ENCODE data around the gene DLX6.

DLX6 gene

DNA sequence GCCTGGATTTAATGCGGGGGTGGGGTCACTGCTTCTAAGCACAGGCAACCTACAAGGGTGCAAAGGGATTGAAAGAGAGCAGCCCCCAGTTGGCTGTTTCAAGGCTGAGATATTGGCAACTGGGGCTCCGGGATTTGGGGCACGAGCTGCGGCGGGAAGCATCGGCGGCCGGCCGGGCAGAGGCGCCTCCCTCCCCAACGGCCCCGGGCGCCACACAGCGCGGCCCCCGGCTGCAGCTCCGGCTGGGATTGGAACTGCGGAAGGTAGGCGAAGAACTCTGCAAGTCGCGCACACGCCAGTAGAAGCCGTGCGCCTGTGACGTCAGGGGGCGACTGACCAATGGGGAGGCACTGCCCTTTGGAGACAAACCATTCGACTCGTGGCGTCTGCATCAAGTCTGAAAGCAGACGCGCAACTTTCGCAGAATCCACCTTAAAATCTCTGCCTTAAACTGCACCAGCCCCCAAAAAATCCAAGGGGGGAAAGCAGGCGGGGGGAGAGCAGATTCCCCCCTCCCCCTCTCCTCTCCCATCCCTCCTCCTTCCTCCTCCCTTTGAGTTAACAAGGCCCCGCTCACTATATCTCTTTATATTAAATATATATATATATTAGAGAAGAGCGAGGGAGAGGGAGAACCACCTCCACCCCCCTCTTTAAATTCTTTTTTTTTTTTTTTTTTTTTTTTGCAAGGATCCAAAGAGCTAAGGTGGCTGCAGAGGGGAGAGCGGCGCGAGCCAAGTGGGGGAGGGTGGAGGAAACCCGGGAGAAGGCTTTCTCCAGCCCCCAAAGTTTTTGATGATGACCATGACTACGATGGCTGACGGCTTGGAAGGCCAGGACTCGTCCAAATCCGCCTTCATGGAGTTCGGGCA lies at the start of gene DLX6:
Gene DLX6 (plus strand): TSS at position 371 of the 872 bp plus-strand sequence. CDS start 425 bp downstream, at position 796.
- no peak for DNase-seq (ENCODE audit: low read depth in 2 of 2)

DNA sequence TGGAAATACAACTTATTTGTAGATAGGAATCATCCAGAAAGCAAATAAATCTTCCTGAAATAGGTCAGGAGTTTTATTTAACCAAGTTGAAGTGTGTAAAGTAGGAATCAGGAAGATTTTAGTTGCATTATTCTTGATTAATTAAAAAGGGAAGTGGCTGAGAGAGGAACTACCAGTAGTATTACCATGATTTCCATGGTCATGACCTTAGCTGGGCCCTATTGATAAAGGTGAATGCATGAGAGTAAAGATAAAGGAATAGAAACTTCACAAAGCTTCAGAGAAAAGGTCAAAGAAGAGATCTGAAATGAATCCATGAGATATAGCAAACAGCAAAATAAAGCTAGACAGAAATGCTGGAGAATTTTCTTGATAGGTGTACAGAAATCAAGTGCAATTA lies 46.2 kb upstream of the DLX6 start:
- DNase-seq (ENCODE audit: low read depth in 2 of 2): no peak

DNA sequence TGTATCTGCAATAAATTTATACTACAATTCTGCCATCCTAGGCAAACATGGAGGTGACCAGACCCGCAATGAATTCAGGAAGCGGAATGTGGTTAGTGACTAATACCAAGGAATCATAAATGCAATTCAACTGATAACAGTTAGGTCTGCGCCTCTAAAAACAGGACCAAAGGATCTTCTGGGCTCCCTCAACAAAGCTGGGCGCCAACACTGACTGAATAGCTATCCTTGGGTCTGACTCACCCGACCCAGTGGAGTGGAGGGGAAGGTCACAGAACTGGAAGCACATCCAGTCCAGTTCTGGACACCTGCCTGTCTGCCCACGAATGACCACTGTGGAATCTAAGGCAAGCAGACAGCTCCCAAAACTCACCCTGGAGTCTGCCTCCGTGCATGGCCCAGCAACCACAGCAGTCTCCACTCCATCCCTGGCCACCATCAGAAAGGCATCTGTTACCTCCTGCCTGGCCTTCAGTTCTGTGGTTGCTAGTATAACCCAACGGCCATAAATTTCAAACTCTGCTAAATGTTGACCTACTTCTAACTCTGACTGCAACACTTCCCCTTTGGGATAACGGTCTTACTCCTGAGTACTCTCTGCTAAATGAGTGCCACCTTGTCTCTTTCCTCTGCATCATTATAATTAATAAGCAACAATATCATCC lies 43.0 kb upstream of the DLX6 start:
- DNase-seq (ENCODE audit: low read depth in 2 of 2): no peak

DNA sequence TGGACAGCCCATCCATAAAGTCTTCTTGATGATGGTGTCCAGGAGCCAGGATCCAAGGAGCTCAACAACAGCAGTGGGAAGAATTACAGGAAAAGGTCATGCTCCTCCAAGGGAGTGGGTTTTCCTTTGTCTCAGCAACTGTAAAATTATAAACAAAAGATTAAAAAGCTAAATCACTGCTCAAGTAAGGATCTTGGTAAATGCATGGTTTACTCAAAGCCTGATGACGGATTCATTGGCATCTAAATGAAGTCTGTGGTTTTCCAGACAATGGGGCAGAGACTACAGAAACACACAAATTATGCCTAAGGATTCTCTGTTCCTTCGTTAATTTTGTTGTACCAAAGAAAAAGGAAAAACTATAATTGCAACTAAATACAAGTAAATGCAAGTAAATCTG lies 36.4 kb upstream of the DLX6 start:
- DNase-seq (ENCODE audit: low read depth in 2 of 2): no peak

DNA sequence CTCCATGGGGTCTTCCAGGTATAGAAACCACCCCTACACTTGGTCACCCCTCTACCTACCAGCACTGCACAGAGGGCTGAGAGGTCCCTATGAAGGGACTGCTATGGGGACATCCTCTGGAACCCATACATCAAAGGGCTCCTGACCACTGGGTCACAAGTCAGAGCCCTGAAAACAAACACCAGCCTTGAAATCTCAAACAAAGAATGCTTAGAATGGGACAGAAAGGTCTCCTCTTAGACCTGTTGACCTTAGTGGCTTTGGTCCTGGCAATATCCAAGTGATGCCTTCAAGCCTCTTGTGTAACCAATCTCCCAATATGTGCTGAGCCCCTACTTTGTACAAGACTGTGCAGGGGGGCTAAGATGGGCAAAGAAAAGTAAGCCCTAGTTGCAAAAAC lies 34.6 kb upstream of the DLX6 start:
- DNase-seq (ENCODE audit: low read depth in 2 of 2): no peak

DNA sequence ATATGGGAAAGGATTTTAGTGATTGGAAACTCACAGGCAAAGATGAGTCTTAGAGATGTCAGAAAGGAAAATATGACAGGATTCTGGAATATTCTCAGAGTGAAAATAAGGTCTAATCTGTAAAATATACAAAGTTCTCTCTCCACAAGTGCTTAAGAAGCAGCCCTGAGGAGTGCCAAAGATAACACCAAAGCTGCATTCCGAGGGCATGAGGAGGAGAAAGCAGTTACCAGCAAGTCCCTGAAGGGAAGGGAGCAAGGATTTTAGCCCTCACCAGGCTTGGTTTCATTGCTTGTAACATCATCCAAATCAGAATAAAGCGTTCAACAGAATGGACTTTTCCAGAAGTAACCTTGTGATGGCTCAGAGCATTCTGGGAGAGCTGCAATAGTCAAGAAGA lies 31.4 kb upstream of the DLX6 start:
- no peak for DNase-seq (ENCODE audit: low read depth in 2 of 2)

DNA sequence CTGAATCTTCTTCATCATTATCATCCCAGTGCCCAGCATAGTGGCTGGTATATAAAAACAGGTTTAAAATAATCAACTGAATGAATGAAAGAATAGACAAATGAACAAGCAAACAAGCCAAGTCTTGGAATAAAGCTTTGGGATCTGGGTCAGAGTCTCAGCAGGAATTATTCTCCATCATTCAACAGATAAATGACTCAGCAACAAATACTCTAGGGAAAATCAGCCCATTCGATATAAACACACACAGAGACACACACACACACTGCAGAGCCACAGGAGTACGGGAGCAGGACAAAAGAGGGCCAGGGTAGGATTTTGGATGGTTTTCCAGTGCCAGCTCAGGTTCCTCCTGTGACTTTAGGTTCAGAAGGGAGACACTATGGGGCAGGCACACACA lies 29.2 kb upstream of the DLX6 start:
- no peak for DNase-seq (ENCODE audit: low read depth in 2 of 2)

DNA sequence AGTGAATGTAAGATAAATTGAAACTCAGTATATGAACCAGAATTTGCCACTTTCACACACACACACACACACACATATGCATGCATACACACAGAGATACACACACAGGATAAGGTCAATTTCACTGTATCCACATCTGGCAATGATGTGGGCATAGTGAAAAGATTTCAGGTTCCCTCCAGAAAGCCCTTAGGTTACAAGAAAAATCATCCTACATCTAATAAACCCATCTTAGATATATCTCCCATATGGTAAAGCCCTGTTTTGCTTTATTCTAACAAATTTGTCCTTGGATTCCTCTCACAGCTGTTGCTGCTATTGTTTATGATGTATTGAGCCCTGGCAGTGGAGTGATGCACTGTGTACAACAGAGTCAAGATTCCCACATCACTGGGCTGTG lies 27.9 kb upstream of the DLX6 start:
- no peak for DNase-seq (ENCODE audit: low read depth in 2 of 2)

DNA sequence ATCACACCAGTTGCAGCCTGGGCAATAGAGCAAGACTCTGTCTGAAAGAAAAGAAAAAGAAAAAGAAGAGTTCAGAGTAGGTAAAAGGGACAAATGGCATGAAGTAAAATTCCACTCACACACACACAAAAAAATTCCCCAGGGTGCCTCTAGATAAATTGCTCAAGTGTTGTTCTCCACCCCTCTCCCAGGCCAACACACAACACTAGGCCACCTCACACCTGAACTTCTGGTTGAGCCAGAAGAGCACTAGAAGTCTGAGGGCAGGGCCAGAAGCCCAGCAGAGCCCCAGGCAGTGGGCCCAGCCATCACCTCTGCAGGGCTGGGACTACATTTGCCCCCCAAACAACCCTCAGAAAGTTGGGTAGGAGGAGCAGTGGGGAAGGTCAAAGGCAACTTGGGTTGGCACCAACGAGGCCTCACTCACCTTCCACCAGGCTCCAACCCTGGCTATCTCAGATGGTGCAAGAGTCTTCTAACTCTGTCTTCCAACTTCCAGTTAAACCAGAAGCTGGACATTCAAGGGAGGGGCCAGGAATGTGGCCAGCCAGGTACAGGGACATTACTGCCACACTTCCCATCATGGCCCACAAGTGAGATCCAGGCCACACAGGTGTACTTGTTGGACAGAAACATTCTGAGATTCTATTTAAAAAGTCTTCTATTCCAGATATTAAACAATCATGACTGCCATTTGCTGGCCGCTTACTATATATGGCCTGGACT lies 25.6 kb upstream of the DLX6 start:
- no peak for DNase-seq (ENCODE audit: low read depth in 2 of 2)

DNA sequence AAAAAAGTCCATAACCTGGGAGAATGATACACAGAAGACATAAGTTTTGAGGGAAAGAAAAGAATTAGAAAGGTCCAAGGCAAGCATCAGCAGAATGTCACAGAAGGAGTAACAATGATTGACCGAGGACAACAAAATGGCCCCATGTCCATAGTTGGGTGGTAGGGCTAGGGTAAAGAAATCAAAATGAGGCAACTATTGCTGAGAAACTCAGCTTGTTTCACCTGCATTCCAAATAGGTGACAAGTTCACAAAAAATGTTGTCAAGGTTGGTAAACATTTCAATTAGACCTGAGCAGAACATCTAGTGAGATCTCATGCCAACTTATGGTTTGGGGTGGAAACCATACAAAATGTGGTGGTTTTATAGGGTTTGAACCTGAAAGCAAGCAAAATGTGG lies 22.8 kb upstream of the DLX6 start:
- no peak for DNase-seq (ENCODE audit: low read depth in 2 of 2)

DNA sequence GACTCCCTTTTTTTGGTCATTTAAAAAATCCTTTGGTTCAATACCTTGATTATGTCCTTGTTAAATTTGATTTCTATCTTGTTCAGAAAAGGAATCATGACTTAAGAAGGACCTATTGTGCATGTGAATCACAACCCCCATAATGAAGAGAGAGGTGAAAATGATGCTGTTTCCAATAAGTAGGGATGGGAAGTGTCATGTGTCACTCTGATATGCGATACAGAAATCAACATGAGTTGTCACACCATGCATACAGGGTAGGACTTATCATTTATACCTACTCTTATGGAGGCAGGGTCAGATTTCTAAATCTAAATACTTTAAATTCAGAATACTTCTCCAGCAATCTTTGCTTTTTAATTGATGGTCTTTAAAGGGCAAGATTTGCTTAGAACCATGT lies 19.4 kb upstream of the DLX6 start:
- DNase-seq (ENCODE audit: low read depth in 2 of 2): no peak

DNA sequence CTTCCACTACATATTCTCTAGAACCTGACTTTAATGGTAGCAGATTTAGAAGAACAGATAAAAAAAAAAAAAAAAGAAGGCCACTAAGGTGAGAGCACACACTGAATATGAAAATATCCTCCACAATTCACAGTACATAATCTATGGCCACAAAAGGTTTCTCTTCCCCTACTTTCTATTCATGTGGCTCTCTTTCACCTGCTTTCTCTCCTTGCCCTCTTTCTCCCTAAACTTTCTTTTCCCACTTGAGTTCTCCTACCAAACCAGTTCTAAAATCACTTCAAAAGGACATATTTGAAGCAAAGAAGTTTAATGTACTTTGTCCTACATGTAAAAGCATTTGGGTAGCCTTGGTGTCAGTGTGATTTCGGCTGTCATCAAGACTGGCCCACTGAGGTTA lies 18.5 kb upstream of the DLX6 start:
- no peak for DNase-seq (ENCODE audit: low read depth in 2 of 2)

DNA sequence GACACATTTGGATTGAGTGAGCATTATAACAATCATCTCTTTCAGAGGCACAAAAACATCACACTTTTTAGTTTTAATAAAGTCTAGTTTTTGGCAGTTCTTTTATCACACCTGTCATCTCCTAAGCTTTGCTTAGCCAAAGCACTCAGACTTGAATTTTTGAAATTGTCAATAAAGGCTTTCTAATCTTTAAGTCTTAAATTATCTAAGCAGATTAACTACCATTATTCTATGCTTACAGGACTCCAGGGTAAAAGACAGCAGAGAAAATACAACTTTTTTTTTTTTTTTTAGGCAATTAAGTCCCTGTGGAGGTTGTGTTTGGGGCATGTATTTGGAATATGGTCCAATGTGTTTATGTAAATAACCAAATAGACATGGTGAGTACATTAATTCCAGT lies 17.6 kb upstream of the DLX6 start:
- no peak for DNase-seq (ENCODE audit: low read depth in 2 of 2)

DNA sequence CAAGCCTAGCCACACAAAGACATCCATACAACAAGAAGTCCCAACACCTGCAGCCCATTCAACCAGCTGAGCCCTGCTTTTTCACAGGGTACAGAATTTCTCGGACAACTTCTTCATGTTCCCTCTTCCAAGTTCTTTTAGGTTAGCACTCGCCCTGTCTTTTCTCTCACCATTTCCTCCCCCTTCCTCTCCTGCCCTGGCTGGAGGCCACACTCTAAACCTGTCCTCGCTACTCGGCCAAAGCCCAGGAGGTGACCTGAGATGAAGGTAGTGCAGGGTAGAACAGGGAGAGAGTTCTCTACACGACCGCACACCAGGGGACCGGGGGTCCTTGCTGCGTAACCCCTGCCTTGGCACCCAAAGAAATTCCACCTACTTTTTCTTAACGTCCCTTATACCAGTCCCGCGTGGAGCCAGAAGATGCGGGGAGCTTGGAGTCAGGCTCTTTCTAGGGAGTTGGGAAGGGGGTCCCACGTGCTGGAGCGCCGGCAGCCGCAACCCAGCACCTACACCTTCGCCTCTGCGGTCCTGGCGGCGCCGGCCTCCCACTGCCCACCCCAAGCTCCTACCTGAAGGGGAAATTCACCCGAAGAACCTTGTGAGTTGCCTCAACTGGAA lies 16.0 kb upstream of the DLX6 start:
- no peak for DNase-seq (ENCODE audit: low read depth in 2 of 2)

DNA sequence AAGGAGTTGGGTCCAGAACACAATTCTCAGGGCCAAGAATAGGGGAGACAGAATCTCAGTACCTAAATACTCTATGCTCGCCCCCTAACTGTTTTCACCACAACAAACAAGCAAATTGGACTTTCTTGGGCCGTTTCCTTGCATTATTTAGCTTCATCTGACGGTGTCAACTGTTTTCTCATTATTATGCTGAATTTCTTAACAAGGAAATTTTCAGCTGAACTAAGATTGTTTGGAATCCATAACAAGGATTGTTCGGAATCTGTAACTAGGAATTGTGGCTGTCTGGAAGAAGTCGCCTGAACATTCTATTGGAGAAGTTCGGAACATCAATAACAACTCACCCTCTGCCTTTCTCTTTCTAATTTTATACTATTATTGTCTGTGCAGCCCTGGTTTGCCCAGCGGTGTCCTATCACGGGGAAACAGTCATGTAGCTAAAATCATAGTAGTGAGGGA lies 15.5 kb upstream of the DLX6 start:
- no peak for DNase-seq (ENCODE audit: low read depth in 2 of 2)

DNA sequence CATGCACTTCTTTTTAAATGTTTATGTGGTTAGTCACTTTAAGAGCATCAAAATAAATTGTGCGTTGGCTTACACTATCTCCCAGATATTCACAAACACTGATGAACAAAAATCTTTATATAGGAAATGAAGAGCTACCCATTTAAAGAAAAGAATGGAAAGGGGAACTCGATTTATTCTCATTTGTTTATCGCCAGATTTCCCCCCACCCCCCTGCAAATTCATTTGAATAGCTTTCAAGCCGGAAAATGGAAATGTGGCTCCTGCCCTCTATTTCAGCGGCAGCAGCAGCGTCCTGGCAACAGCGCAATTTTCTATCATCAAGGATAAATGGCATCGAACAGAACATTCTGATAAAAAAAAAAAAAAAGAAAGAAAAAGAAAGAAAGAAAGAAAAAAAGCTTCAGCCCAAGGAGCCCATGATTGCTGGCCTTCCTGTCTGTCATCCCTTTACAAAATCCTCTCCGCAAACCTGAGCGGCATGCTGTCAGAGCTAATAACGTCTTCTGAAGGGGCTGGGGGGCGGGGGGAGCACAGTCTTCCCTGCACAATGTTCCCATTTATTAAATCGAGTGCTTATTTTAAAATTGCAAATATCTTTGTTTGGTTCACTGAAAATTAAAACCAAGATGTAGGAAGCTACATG lies 13.7 kb upstream of the DLX6 start:
- no peak for DNase-seq (ENCODE audit: low read depth in 2 of 2)

DNA sequence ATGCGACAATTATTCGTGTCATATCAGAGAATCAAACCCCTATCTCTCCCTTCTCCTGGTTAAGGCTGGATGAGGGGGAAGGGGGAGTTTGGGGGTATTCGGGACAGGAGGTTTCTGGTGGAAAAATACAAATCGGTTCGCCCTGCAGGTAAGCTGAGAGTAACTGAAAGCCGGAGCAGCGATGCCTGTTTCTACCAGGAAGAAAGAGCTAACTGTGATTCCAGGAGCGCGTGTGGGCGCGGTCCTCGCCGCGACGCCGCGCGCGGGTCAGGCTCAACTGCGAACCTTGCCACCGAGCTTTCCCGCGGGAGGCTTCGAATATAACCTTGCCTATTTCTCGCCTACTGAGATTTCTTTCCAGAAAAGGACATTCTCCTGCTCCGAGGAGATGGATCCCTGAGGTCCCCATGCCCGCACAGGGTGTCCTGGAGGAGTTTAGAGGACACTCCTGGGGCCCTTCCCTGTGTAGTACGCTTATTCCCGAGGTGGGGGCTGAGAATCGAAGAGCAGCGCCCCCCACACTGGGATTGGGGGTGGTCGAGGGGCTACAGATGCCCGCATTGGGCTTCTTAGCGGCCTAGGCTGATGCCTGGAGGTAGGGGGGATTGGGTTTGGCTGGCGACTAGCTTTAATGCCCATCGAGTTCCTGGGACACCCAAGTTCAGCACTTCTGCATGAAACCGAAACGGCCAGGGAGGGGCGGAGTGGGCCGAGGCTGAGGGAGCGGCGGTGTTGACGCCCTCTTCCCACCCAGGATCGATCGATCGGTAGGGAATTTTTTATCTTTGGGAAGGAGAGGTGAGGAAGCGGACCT lies 13.0 kb upstream of the DLX6 start:
- no peak for DNase-seq (ENCODE audit: low read depth in 2 of 2)

DNA sequence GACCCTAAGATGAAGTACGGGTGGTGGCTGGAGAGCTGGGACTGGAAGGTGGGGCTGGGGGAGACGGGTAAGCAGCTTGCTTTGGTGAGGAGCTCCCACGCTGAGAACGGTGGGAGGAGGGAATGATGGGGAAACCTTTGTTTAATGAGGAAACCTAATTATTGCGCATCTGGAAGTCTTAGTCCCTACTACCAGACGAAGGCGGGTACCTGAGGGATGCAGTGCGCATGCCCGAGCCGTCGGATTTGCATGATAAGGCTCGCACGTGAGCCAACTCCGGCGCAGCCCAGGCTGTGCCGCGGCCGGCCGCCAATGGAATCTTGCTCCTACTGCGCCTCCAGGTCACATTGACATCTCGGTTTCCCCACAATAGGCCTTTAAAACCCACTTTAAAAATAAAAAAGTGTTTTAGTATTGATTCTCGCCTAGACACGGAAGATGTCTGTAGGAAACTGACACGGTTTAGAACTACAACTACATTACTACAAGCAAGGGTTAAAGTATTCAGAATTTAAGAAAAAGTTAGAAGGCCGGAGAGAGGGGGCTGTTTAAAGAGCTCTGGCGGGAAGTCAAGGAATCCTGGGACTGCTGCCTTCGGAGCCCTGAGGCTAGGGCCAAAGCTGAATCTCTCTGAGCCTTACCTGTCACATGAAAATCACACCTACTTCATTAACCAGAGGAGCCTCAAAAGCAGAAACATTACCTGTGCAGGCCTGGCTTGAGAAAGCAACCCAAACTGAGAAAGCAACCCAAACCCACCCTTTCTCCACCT lies 12.1 kb upstream of the DLX6 start:
- no peak for DNase-seq (ENCODE audit: low read depth in 2 of 2)

DNA sequence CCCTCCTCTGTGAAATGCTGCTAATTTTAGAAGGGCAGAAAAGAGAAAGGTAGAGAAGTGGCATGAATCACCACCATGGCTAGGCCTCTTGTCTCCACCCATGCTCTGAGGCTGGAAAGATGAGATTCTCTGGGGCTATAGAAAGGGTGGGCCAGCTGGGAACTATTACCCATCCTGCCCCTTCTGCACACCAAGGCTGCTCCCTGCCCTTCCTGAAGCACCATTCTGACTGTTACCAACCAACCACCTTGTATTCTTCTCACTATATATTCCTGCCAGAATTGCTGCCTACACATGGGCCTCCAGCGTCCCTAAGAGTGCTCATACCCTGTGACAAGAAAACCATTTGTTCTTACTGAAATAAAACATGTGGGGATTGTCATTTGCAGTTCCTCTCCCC lies 11.4 kb upstream of the DLX6 start:
- DNase-seq (ENCODE audit: low read depth in 2 of 2): no peak

Measured in stimulated activated CD8-positive, alpha-beta memory T cell treated with anti-CD3 and anti-CD28 coated beads, Interleukin-2, amount 100 ng/mL, for 1 hour (primary cell).